ENCODE results near the gene ITGA7.

Gene ITGA7

DNA sequence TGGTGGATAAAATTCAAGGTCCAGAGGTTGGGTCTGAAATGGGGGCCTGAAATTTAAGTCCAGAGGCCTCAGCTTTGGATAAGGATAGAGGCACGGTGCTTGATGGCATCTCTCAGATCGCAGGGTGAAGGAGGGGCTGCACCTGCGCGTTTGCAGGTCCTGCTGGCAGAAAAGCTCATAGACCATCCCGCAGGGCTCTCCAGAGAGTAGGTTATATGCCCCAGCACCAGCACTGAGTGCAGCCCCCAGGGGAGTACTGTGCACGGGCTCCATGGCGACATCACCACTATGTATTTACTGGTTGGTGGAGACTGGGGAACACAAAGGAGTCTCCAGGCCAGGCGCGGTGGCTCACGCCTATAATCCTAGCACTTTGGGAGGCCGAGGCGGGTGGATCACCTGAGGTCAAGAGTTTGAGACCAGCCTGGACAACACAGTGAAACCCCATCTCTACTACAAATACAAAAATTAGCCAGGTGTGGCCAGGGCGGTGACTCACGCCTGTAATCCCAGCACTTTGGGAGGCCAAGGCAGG lies 25.4 kb upstream of the ITGA7 start:
- no peak for DNase-seq

DNA sequence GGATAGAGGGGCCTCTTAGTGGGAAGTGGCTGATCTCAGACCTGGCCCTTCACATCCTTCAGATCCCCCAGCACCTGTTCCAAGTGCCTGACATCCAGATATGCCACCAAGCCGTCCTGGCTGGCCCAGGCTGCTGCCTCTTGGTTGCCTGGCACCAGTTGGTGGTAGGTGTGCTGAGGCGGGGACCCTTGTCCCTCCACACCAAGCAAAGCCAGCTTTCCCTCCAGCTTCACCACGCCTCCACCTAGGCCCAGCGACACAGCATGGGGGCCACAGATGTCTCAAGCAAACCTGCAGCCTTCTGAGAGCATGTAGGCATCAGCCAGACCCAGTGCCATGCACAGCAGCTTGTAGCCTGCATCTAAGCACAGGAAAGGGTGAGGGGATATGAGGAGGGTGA lies 24.6 kb upstream of the ITGA7 start:
- no peak for DNase-seq

DNA sequence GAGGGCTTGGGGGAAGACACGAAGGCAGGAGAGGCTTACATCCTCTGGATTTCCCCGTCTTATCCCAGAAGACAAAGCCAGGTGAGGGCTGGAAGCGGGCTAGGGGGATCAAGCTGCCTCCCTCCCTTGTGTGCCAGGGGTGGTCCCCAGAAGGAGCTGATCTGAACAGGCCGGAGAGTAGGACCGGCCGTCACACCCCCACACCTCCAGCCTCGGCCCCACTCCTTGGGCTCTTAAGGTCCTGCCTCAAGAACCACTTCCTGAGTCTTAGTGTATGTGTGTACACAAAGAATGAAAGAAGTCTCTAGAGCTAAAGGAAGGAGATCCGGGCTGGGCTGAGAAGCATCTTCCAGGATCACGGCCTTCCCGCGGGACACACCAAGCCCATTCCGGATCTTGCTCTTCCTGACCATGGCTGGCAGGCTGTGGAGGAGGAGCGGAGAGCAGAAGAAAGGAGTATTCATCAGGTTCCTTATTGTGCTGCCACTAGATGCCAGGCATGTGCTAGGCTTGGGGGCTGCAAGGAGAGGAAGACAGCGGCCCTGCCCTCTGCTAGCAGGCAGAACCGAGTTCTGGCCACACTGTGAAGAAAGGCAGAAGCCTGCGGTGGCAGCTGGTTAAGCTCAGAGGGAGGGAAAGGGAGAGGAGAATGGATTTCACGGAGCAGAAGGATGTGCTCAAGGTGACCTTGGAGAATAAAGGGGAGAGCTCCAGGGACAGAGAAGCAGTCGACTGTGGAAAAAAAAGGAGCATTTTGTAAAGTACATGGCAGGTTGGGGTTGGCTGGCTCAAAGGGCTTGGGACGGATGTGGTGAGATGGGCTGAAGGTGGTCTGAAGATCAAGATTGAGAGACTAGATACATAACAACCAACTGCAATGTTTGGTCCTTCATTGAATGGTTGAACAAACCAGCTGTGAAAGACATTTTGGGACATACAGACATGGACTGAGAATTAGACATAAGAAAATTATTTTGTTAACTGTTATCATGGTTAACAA lies 22.4 kb upstream of the ITGA7 start:
- no peak for DNase-seq

DNA sequence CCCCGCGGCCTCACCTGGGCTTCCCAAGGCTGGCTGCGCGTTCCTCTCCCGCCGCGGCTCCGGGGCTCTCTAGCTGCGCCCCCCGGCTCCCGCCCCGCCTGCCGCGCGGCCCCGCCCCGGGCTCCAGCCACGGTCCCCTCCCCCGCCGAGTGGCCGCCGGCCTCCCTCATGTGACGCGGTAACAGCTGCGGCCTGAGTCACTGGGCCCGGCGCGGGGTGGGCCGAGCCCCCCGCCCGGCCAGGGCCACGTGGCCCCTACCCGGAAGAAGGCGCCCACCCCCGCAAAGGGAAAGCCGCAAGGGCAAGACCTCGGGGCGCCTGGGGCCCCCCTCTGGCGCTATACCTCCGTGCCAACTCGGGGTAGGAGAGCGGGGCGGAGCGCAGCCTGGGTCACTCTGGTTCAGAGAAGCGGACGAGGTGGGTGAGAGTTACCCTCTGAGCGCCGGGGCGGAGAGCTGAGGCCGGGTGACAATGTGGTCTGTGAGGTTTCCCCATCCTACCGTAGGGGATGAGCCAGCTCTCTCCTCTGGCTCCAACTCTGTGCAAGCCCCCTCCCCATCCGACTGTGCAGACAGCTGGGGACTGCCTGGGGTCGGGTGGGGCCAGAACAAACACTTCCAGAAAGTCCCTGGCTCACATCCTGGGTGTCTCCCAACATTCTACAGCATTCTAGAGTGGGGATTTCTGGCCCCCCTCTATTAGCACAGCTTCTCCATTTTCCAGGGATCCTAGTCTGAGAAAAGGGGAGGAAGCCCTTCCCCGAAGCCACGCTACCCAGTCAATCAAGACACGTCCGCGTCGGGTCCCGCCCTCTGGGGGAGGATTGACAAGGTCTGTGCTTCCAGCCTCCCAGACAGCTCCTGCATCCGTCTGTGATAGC lies 21.5 kb upstream of the ITGA7 start, which contains the start of gene CD63:
CD63 (minus strand) TSS at position 71 of the 880 bp plus-strand sequence. CDS start 668 bp downstream, outside the sequence.
- DNase-seq: peak; percentile 82

DNA sequence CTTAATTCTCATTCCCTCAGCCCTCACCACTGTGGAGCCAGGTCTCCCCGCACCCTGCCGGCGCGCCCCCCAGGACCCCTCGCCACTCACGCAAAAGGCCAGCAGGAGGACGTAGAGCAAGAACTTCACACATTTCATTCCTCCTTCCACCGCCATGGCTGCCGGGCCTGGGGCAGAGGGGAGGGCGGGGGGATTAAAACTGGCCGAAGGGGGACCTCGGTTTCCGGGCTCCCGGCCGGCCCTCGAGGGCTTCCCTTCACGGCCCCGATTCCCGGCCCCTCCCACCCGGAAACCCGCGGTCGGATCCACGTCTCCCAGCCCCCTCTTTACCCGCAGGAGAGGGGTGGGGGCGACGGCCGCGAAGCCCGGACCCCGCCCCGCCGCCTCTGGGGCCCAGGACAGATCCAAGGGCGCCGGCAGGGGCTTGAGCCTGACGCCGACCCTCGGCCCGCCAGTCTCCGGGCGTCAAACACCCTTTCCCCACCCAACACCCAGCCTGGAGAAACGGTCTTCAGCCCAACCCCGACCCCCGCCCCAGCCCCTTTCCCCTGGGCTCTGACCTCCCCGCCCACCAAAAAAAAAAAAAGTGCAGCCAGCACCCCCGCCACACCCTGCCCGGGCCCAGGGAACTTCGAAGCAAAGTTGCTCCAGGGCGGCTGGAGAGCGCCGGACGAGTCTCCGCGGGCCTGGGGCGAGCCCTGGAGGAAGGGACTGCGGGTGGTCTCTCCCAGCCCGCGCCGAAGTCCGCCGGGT lies 20.7 kb upstream of the ITGA7 start:
- peak; percentile 43 for DNase-seq

DNA sequence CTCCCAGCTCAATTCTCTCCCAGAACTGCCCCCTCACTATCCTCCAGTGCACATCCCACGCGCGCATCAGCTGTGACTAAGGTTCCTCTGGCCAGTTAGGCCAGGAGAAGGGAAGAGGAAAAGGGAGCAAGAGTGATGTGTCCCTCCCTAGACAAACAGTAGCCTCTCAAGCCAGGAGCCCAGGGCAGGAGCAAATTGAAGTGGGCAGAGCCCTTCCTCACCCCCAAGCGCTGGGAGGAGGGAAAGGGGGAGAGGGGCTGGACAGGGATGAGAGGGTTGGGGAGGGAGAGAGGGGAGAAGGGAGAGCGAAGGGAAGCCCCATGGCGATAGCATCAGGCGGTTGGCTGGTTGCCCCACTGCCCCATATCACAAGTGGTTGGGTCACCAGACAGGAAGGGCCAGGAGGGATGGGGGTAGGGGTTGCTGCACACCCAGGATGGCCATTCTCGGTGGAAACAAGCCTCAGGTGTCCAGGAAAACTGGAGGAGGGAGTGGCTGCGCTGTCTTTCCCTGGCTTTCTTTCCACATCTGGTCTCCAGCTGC lies 20.0 kb upstream of the ITGA7 start:
- DNase-seq: no peak

DNA sequence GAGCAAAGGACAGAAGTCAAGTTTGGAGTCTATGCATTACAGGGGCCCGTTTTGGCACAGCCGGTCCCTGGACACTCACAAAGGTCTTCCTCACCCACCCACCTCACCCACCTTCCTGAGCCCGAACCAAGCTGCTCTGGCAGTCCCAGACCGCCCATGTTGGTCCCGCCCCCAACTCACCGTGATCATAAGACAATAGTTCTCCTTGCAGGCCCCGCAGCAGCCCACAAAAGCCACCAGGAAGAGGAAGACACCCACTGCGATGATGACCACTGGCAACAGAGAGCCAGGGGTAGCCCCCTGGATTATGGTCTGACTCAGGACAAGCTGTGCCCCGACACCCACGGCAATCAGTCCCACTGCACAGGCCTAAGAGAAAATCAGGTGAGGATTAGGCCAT lies 19.3 kb upstream of the ITGA7 start:
- no peak for DNase-seq

DNA sequence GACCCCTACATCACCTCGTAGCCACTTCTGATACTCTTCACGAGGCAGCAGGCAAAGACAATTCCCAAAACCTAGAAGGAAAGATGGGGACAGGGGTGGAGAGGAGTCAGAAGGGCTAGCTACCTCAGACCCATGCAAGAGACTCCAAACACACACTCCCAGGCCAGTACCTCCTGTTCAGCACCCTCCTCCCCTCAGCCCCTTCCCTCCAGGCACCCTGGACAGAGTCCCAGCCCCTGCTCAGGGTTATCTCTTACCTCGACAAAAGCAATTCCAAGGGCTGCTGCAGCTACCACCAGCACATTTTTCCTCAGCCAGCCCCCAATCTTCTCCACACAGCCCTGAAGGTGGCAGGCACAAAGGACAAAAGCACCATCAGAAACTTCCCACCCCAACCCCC lies 17.9 kb upstream of the ITGA7 start:
- no peak for DNase-seq

DNA sequence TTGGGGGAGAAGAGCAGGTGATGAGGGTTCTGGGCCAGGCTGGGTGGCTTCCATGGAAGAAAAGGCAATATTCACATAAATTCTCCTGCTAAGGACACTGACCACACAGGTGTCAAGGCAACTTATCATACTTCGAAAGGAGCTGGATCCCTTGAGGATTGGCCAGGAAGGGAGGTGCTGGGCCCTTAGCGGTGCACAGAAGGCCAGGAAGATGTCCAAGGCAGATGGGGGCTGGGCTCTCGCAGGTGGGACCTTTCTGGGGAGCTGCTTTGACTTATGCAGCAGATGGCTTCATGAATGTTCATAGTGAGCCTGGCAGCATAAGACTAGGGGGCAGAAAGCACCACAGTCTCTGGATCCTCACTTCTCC lies 17.2 kb upstream of the ITGA7 start:
- no peak for DNase-seq

DNA sequence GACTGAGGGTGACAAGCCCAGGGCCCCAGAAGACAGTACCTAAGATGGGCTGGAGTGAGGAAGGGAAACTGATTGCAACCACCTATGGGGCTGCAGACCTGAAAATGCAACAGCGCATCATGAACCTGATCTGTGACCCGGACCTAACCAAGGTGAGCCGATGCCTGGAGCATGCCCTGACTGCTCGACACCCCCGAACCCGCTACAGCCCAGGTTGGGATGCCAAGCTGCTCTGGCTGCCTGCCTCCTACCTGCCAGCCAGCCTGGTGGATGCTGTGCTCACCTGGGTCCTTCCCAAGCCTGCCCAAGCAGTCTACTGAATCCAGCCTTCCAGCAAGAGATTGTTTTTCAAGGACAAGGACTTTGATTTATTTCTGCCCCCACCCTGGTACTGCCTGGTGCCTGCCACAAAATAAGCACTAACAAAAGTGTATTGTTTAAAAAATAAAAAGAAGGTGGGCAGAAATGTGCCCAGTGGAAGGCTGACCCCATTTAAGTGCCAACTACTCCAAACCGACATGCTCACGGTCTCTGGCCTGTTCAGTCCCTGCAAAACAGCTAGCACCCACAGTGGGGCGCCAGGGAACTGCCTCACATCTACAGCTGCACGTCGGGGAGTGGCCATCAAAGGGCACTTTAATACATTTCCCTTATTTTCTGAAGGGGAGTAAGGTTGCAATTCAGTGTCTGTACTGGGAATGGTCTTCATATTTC lies 16.7 kb upstream of the ITGA7 start:
- no peak for DNase-seq

DNA sequence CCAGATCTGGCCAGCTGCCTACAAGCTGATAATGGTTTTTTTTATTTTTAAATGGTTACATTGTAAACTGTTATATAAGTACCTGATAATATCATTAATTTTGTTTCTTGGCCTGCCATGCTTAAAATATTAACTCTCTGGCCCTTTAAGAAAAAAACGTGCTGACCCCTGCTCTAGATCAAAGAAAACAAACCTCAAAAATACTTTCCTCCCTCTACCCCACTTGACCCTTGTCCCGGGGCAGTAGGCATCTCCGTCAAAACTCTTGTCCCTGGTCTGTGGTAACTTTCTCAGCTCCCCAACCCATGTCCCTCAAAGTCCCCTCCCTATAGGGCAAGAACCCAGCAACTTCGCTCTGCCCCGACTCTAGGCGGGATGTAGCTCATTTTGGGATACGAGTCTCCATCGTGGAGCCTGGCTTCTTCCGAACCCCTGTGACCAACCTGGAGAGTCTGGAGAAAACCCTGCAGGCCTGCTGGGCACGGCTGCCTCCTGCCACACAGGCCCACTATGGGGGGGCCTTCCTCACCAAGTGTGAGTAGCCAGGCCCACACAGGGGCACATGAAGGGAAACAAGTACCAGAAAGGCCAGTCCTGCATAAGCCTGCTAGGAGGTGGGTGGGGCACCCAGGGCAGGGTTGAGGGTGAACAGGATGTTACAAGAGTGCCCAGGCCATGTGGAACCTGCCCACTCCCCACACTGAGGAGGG lies 16.0 kb upstream of the ITGA7 start:
- no peak for DNase-seq

DNA sequence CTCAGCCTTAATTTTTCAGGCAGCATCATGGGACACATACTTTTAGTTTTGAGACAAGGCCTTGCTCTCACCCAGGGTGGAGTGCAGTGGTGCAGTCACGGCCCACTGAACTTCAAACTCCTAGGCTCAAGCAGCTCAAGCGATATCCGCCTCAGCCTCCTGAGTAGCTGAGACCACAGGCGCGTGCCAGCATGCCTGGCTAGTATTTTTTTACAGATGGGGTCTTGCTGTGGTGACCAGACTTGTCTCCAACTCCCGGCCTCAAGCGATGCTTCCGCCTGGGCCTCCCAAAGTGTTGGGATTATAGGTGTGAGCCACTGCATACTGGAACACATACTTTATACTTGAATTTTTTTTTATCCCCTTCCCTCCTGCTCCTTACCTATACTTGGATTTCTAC lies 15.2 kb upstream of the ITGA7 start:
- no peak for DNase-seq

DNA sequence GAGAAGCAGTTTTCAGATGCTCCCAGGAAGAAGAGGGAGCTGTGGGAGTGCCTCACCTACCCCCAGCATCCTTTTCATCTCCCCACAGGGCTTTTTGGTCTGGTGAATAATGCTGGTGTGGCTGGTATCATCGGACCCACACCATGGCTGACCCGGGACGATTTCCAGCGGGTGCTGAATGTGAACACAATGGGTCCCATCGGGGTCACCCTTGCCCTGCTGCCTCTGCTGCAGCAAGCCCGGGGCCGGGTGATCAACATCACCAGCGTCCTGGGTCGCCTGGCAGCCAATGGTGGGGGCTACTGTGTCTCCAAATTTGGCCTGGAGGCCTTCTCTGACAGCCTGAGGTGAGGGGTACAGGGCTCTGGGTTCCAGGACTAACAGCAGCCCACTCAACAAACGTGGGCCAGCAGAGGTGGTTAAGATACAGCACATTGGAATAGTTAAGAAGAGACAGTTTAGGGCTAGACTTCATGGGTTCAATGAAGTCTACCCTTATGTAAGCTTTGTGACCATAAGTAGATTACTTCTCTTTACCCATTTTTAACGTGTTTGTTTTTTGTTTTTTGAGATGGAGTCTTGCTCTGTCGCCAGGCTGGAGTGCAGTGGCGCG lies 14.0 kb upstream of the ITGA7 start:
- no peak for DNase-seq

DNA sequence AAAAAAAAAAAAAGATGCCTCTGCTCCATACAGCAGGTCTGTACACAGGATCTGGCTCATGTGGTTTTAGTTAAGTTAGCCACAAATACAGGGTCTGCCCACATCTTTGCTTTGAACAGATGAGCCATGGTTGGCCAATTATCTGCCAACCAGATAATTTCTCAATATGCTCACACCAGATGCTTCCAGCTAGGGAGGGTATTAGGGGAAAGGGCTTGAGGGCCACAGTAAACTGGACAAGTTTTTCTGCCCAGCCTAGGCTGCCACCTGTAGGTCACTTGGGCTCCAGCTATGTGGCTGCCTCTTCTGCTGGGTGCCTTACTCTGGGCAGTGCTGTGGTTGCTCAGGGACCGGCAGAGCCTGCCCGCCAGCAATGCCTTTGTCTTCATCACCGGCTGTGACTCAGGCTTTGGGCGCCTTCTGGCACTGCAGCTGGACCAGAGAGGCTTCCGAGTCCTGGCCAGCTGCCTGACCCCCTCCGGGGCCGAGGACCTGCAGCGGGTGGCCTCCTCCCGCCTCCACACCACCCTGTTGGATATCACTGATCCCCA lies 13.3 kb upstream of the ITGA7 start:
- no peak for DNase-seq

DNA sequence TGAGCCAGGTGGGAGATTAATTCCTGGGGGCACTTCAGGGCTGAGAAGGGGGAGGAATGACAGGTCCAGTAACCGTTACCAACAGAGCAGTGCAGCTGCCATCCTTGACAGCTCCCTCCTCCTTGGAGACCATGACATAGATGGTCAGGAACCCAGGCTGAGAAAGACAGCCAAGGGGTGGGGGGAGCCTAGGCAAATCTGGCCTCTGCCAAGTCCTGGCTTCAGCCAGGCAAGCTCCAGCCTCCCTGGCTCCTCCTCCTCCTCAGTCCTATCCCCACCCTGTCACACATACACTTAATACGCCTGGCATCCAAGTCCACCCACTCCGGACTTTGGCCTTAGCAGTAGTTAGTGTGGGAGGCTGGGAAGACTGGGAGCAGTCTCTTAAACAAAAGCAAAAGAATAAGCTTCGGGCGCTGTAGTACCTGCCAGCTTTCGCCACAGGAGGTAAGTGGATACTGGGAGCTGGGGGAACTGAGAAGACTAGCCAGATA lies 12.4 kb upstream of the ITGA7 start, which contains the start of gene RDH5:
RDH5 (plus strand) TSS at position 323 of the 494 bp plus-strand sequence. CDS start 792 bp downstream, outside the sequence.
- DNase-seq: no peak

DNA sequence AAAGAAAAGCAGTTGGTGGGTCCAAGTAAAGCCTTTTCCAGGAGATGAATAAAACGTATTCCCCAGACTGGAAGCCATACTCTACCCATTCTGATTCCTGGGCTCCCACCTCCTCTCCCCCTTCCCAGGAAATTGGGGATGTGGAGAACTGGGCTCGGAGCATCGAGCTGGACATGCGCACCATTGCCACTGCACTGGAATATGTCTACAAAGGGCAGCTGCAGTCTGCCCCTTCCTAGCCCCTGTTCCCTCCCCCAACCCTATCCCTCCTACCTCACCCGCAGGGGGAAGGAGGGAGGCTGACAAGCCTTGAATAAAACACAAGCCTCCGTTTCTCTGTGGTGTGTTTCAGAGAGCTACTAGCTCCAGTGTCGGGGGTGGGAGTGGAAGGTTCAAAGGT lies 11.7 kb upstream of the ITGA7 start:
- DNase-seq: no peak

DNA sequence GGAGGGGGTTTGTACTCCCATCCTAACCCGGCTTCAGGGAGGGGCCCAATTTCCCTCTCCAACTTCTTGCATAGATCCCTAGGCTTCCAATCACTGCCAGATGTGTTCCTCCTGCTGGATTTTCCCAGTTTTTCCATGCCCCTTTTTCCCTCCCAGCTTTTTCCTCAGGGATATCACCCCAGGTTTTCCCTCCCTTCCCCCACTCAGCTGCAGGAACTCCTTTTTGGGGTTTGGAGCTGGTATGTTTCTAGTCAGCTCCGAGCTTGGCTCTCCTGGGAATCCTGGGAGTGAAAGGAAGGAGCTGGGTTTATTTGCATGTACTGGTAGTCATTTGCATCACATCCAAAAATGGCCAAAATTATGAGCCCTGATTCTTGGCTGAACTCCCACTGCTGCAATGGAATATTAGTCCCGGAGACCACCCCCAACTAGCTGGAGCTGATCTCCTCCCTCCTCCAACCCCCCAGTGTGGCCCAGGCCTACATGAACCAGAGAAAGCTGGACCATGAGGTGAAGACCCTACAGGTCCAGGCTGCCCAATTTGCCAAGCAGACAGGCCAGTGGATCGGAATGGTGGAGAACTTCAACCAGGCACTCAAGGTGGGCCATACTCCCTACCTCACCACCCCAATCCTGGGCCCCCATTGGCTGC lies 11.0 kb upstream of the ITGA7 start:
- no peak for DNase-seq

DNA sequence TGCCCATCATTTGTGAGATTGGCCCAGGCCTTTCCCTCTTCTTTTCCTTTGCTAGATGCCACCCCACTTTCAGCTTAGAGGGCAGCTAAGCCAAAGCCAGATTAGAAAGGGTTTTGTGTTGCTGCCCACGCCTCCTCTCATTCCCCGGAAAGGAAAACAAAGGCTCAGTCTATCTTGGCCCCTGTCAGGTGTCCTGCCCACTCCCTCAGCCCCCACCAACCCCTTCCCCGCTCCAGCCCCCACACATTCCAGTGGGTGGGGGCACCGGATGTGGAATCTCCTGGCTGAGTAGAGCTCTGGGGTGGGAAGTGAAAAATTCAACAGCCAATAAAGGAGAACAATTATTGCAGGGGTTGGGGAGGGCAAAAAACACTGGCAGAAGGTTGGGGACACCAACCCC lies 10.3 kb upstream of the ITGA7 start:
- no peak for DNase-seq

All from NCI-H2029 (cell line).